Mammary epithelial cell (primary cell): ENCODE results near the gene PIEZO2.

Experiments
- EZH2 ChIP-seq: IDR thresholded peaks from 2 replicates; pipeline ENCODE4 v1.6.1; 2012; ENCODE audit warnings: low read length, inconsistent platforms, borderline replicate concordance
- TF ChIP-seq, protein P1 (sequence below), 2 donors: IDR thresholded peaks in 1 of 2; conservative IDR thresholded peaks in 1 of 2; 2 replicates each; pipeline ENCODE4 v1.5.1; 2011 to 2012; ENCODE audit warnings: inconsistent platforms in 2 of 2, low read length in 2 of 2, mild to moderate bottlenecking in 2 of 2, control low read depth in 1 of 2, low read depth in 1 of 2; ENCODE audit not compliant: insufficient read depth in 1 of 2; ENCODE audit errors: extremely low read depth in 1 of 2

DNA sequence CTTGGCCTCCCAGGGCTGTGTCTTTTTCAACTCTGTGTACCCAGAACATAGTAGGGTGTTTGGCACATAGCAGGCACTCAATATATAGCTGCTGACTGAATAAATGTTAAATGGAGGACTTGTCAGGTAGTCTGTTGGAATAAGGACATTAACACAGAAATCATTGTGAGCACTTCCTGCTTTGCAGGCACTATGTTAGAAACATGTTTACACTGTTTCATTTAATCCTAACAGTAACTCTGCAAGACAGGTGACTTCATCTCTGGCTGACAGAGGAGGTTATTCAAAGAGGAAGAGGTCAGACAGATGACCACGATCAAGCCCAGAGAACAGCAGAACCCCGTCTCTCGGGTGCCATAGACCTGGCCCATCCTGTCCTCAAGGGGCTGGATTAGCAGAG is 28.0 kb upstream of the PIEZO2 start:
- TF ChIP-seq, protein P1, sequence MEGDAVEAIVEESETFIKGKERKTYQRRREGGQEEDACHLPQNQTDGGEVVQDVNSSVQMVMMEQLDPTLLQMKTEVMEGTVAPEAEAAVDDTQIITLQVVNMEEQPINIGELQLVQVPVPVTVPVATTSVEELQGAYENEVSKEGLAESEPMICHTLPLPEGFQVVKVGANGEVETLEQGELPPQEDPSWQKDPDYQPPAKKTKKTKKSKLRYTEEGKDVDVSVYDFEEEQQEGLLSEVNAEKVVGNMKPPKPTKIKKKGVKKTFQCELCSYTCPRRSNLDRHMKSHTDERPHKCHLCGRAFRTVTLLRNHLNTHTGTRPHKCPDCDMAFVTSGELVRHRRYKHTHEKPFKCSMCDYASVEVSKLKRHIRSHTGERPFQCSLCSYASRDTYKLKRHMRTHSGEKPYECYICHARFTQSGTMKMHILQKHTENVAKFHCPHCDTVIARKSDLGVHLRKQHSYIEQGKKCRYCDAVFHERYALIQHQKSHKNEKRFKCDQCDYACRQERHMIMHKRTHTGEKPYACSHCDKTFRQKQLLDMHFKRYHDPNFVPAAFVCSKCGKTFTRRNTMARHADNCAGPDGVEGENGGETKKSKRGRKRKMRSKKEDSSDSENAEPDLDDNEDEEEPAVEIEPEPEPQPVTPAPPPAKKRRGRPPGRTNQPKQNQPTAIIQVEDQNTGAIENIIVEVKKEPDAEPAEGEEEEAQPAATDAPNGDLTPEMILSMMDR (conservative IDR thresholded peaks at IDR 0.05 in 1 of 2, IDR thresholded peaks at IDR 0.05 in 1 of 2; ENCODE audit: extremely low read depth in 1 of 2, insufficient read depth in 1 of 2, low read depth in 1 of 2, low read length in 2 of 2) = no peak
- TF ChIP-seq EZH2 = no peak
